HepG2 (cell line): ENCODE results near the gene NPHP4. TPM values are rescaled to one million over a fixed set of nuclear protein-coding genes. Genes with fewer than 3 reads are reported as not detected.

Experiments
- ATAC-seq: fragments of 200-7000 bp; cut with Tn5 transposase; 3 replicates; pipeline ENCODE4 v1.9.1; 2020; ENCODE audit warnings: mild to moderate bottlenecking, moderate library complexity
- BruUV-seq: library from RNA; stranded (reverse); fragments of 400-500 nt; replicated peaks from 2 replicates; lab custom pipeline; 2021; lab: Mats Ljungman, UMichigan
- CTCF ChIA-PET: fragments of 300-600 bp; formaldehyde crosslinking; extraction: SDS; loops from one replicate; lab custom pipeline; 2021; ENCODE audit warnings: low total read pairs, inconsistent platforms, low intra/inter-chr PET ratio; lab: Yijun Ruan, JAX
- POLR2A ChIA-PET: fragments of 350-600 bp; sonication (Branson Sonifier 250); formaldehyde crosslinking; loops from one replicate; lab custom pipeline; 2020; ENCODE audit warnings: antibody characterized with exemption, inconsistent platforms; lab: Yijun Ruan, JAX
- DNase-seq: peaks from one replicate; pipeline ENCODE4 v3.0.0-alpha.2; 2015; ENCODE audit warnings: low spot score
- FAIRE-seq: peaks from 3 replicates; lab custom pipeline; 2011; peaks lifted over from hg19 to GRCh38; lab: Jason Lieb, UNC
- H2AFZ ChIP-seq: one replicate; pipeline ENCODE4 v1.6.1; 2011; ENCODE audit warnings: low read length, inconsistent platforms
- H3K27ac ChIP-seq: fragments of 300-600 bp; 3 replicates; pipeline ENCODE4 v1.8.0; 2011; ENCODE audit warnings: mixed run types, mild to moderate bottlenecking, mixed read lengths, low read length, inconsistent platforms; ENCODE audit not compliant: insufficient read depth; ENCODE audit errors: extremely low read length
- H3K27me3 ChIP-seq, 2 experiments: fragments of 200-600 bp in 1 of 2; 2 replicates in 1 of 2; 3 replicates in 1 of 2; pipeline versions ENCODE4 v1.6.0 to v1.8.0; 2011; ENCODE audit warnings: low read length in 2 of 2, mild to moderate bottlenecking in 2 of 2, moderate library complexity in 2 of 2, inconsistent platforms in 1 of 2; ENCODE audit not compliant: insufficient read depth in 2 of 2, control insufficient read depth in 1 of 2
- H3K36me3 ChIP-seq, 2 experiments: fragments of 200-600 bp in 1 of 2; replicated peaks in 1 of 2; 2 replicates in 1 of 2; 3 replicates in 1 of 2; pipeline versions ENCODE4 v1.5.1 to v1.8.0; 2011; ENCODE audit warnings: low read length in 2 of 2, inconsistent platforms in 1 of 2; ENCODE audit not compliant: insufficient read depth in 2 of 2, control insufficient read depth in 1 of 2
- H3K4me1 ChIP-seq: 2 replicates; pipeline ENCODE4 v1.5.1; 2012; ENCODE audit warnings: low read length, inconsistent platforms; ENCODE audit not compliant: insufficient read depth
- H3K4me2 ChIP-seq: 2 replicates; pipeline ENCODE4 v1.6.0; 2011; ENCODE audit warnings: low read depth, low read length, inconsistent platforms
- H3K4me3 ChIP-seq, 3 experiments: fragments of 200-600 bp in 1 of 3; sonication (generic), shearing (Covaris generic) in 1 of 3; replicated peaks in 1 of 3; 2 replicates each; pipeline ENCODE4 v1.5.1; 2011 to 2016; ENCODE audit warnings: low read length in 3 of 3, inconsistent platforms in 2 of 3, low read depth in 2 of 3, mild to moderate bottlenecking in 2 of 3, control low read depth in 1 of 3, mixed read lengths in 1 of 3; ENCODE audit not compliant: insufficient read depth in 1 of 3
- H3K79me2 ChIP-seq: one replicate; pipeline ENCODE4 v1.6.1; 2011; ENCODE audit warnings: low read length, inconsistent platforms; ENCODE audit not compliant: insufficient read depth
- H3K9ac ChIP-seq: 2 replicates; pipeline ENCODE4 v1.6.0; 2011; ENCODE audit warnings: mild to moderate bottlenecking, low read depth, low read length, inconsistent platforms; ENCODE audit not compliant: insufficient read depth
- H3K9me3 ChIP-seq: 2 replicates; pipeline ENCODE4 v1.5.1; 2012; ENCODE audit warnings: mild to moderate bottlenecking, low read length
- H4K20me1 ChIP-seq: 2 replicates; pipeline ENCODE4 v1.6.0; 2011; ENCODE audit warnings: inconsistent platforms, mild to moderate bottlenecking, low read length, moderate library complexity; ENCODE audit not compliant: insufficient read depth
- AGO2 ChIP-seq: fragments of 200-400 bp; formaldehyde crosslinking; optimal IDR thresholded peaks from 2 replicates; pipeline ENCODE3; 2017; ENCODE audit warnings: mild to moderate bottlenecking, low read depth, low read length, moderate library complexity
- HMG20A ChIP-seq: IDR thresholded peaks from 2 replicates; pipeline ENCODE4 v1.6.1; 2016; ENCODE audit warnings: borderline replicate concordance
- HNRNPK ChIP-seq: fragments of 200-400 bp; formaldehyde crosslinking; IDR thresholded peaks from 2 replicates; pipeline ENCODE4 v1.6.1; 2018; ENCODE audit warnings: low read length, low read depth, moderate library complexity, mild to moderate bottlenecking; ENCODE audit not compliant: poor library complexity, severe bottlenecking
- HOXA7 ChIP-seq: sonication (generic); formaldehyde crosslinking; IDR thresholded peaks from 2 replicates; pipeline ENCODE4 v1.8.1; 2022; ENCODE audit warnings: mild to moderate bottlenecking, missing genetic modification reagents, moderate library complexity
- NFATC3 ChIP-seq: sonication (generic); formaldehyde crosslinking; IDR thresholded peaks from 2 replicates; pipeline ENCODE4 v1.5.1; 2020; ENCODE audit warnings: mild to moderate bottlenecking, missing genetic modification reagents
- NR0B2 ChIP-seq: sonication (generic); formaldehyde crosslinking; IDR thresholded peaks from 2 replicates; pipeline ENCODE4 v1.4.0; 2020; ENCODE audit warnings: mild to moderate bottlenecking, missing genetic modification reagents
- SRSF4 ChIP-seq: fragments of 200-400 bp; formaldehyde crosslinking; IDR thresholded peaks from one replicate; pipeline ENCODE4 v1.6.1; 2018; ENCODE audit warnings: mild to moderate bottlenecking, low read depth, low read length, moderate library complexity; ENCODE audit not compliant: poor library complexity, severe bottlenecking
- STAT6 ChIP-seq: sonication (generic); formaldehyde crosslinking; IDR thresholded peaks from 2 replicates; pipeline ENCODE4 v1.4.0; 2020; ENCODE audit warnings: missing genetic modification reagents, mild to moderate bottlenecking, borderline replicate concordance
- TCF7 ChIP-seq: sonication (generic); IDR thresholded peaks from 2 replicates; pipeline ENCODE4 v1.6.1; 2016; ENCODE audit warnings: antibody characterized with exemption, low read depth
- THYN1 ChIP-seq: sonication (generic); formaldehyde crosslinking; IDR thresholded peaks from 2 replicates; pipeline ENCODE4 v1.8.1; 2023; ENCODE audit warnings: low read depth, mild to moderate bottlenecking, moderate library complexity, missing genetic modification reagents, borderline replicate concordance
- ZBTB20 ChIP-seq: sonication (generic); formaldehyde crosslinking; IDR thresholded peaks from 2 replicates; pipeline ENCODE4 v1.8.1; 2023; ENCODE audit warnings: missing genetic modification reagents, low read depth, mild to moderate bottlenecking, borderline replicate concordance
- ZFP91 ChIP-seq: sonication (generic); formaldehyde crosslinking; IDR thresholded peaks from 2 replicates; pipeline ENCODE4 v1.9.0; 2022; ENCODE audit warnings: missing genetic modification reagents, mild to moderate bottlenecking, borderline replicate concordance
- ZNF225 ChIP-seq: sonication (generic); formaldehyde crosslinking; IDR thresholded peaks from 2 replicates; pipeline ENCODE4 v1.4.0; 2020; ENCODE audit warnings: mild to moderate bottlenecking, missing genetic modification reagents
- ZNF350 ChIP-seq: sonication (generic); formaldehyde crosslinking; IDR thresholded peaks from 2 replicates; pipeline ENCODE4 v1.4.0; 2020; ENCODE audit warnings: mild to moderate bottlenecking, low read depth, missing genetic modification reagents, borderline replicate concordance
- ZNF577 ChIP-seq: sonication (generic); formaldehyde crosslinking; IDR thresholded peaks from 2 replicates; pipeline ENCODE4 v1.4.0; 2020; ENCODE audit warnings: mild to moderate bottlenecking, low read depth, missing genetic modification reagents, borderline replicate concordance
- ZUFSP ChIP-seq: sonication (generic); formaldehyde crosslinking; IDR thresholded peaks from 2 replicates; pipeline ENCODE4 v1.9.0; 2021; ENCODE audit warnings: missing genetic modification reagents, mild to moderate bottlenecking, borderline replicate concordance
- WGBS: methylation state at CpG from one replicate; pipeline ENCODE4 v1.1.6; 2017; ENCODE audit warnings: low lambda C conversion rate; 5-methylcytosine and 5-hydroxymethylcytosine counted together
- in situ Hi-C: cut with HindIII; loops from 2 replicates; pipeline ENCODE4 v1.10.0; 2017; ENCODE audit warnings: low pct_unique_long_range_greater_than_20kb; ENCODE audit not compliant: extremely low pct_ligation_motif_present
- intact Hi-C: fragments of 100-400 bp; cut with micrococcal nuclease; formaldehyde crosslinking; loops from one replicate; pipeline ENCODE4 v1.10.0; 2022; ENCODE audit not compliant: unreplicated experiment
- polyA plus RNA-seq, 8 experiments: library from polyadenylated mRNA; depleted of rRNA in 3 of 8; stranded (reverse) in 7 of 8; unstranded in 1 of 8; fragments of >200 nt; fragmentation: Illumina TruSeq in 4 of 8; extraction: Trizol in 4 of 8; gene quantifications; 2 replicates each; pipeline versions ENCODE4 v1.2.1 to v1.2.3, GENCODE V29; 2011 to 2016; ENCODE audit warnings: low read depth in 4 of 8, missing spikeins in 1 of 8, mixed read lengths in 1 of 8; ENCODE audit not compliant: insufficient read depth in 1 of 8
- total RNA-seq, 5 experiments: library from RNA; depleted of rRNA; stranded (reverse); fragments of >200 nt; fragmentation: Illumina TruSeq; extraction: Trizol; gene quantifications; 2 replicates each; pipeline ENCODE4 v1.2.3, GENCODE V29; 2016; ENCODE audit warnings: low read depth in 1 of 5

The NPHP4 gene
- total and polyA plus RNA-seq, 2 of the 13 experiments (the other 11 are each of a cell fraction or from before 2014, with no cell fraction given), result 4.4 to 6.8 TPM

- Histone ChIP-seq H4K20me1 (no peaks in the 10 kb centered on the region), H3K4me2 (no peak overlapping the region), H3K9me3 (no peaks in the 10 kb centered on the region), H3K27me3 (peaks cover 0 to 4% of the 10 kb centered on the region in 2 experiments; a peak in 1 of 5 replicates), H3K4me1 (peaks cover 54% of the 10 kb centered on the region), H3K79me2 (no peaks in the 10 kb centered on the region), H2AFZ (no peak overlapping the region), H3K36me3 (no peaks in the 10 kb centered on the region), H3K9ac (no peak overlapping the region), H3K27ac (no peak overlapping the region), H3K4me3 (no peak overlapping the region)
- FAIRE-seq (no peak), ATAC-seq (no peak), DNase-seq (no peak)
- intact Hi-C loops (no loop called here), in situ Hi-C loops (no loop called here)
- ChIA-PET CTCF (no interaction called here), POLR2A (no interaction called here)
- no TSS peak for BruUV-seq
- WGBS, result 62% methylated on average over 15 of the region's 17 CpGs
- TF ChIP-seq HOXA7 (CRISPR knock-in tag), result no peak
- TF ChIP-seq ZFP91, result no peak
- TF ChIP-seq NFATC3 (CRISPR knock-in tag), result no peak
- TF ChIP-seq SRSF4, result no peak
- TF ChIP-seq ZBTB20, result no peak
- TF ChIP-seq NR0B2 (CRISPR knock-in tag), result no peak
- TF ChIP-seq TCF7, result no peak
- TF ChIP-seq STAT6 (CRISPR knock-in tag), result no peak
- no peak for TF ChIP-seq AGO2
- no peak for TF ChIP-seq HNRNPK
- TF ChIP-seq ZNF225 (CRISPR knock-in tag), result no peak
- no peak for TF ChIP-seq ZUFSP (CRISPR knock-in tag)
- no peak for TF ChIP-seq ZNF577 (CRISPR knock-in tag)
- TF ChIP-seq HMG20A (CRISPR knock-in tag), result no peak
- no peak for TF ChIP-seq ZNF350 (CRISPR knock-in tag)
- TF ChIP-seq THYN1, result no peak
Observed at GRCh38 chr1:6000444-6001288, 8.4 kb upstream of the NPHP4 start.
